GM18519 (cell line): ENCODE results near the gene ADIPOR1.
"Not testable (repeated sequence)": the region's sequence is repeated elsewhere in the genome, so short reads cannot be mapped to it uniquely, and the experiment has no call there.

Experiments
- ATAC-seq: cut with Tn5 transposase; IDR thresholded peaks from one replicate; pipeline ENCODE4 v1.9.1; 2021; ENCODE audit warnings: mild to moderate bottlenecking, moderate library complexity; ENCODE audit not compliant: unreplicated experiment, low FRiP score

ADIPOR1 gene

GRCh38 chr1:202941372-202941771 is 16.7 kb downstream of the ADIPOR1 start:
- no peak for ATAC-seq

GRCh38 chr1:202940561-202940960 is 17.6 kb downstream of the ADIPOR1 start:
- no peak for ATAC-seq

- no peak for ATAC-seq
Measured at GRCh38 chr1:202938287-202938925, 19.7 kb downstream of the ADIPOR1 start.

- not testable (repeated sequence) for ATAC-seq
Measured at GRCh38 chr1:202936409-202936808, 21.7 kb downstream of the ADIPOR1 start.

- ATAC-seq: no peak
Measured at GRCh38 chr1:202935844-202936243, 22.3 kb downstream of the ADIPOR1 start.

GRCh38 chr1:202934755-202935154 is 23.4 kb downstream of the ADIPOR1 start:
- ATAC-seq: no peak

- no peak for ATAC-seq
Measured at GRCh38 chr1:202932476-202932875, 25.6 kb downstream of the ADIPOR1 start.

DNA sequence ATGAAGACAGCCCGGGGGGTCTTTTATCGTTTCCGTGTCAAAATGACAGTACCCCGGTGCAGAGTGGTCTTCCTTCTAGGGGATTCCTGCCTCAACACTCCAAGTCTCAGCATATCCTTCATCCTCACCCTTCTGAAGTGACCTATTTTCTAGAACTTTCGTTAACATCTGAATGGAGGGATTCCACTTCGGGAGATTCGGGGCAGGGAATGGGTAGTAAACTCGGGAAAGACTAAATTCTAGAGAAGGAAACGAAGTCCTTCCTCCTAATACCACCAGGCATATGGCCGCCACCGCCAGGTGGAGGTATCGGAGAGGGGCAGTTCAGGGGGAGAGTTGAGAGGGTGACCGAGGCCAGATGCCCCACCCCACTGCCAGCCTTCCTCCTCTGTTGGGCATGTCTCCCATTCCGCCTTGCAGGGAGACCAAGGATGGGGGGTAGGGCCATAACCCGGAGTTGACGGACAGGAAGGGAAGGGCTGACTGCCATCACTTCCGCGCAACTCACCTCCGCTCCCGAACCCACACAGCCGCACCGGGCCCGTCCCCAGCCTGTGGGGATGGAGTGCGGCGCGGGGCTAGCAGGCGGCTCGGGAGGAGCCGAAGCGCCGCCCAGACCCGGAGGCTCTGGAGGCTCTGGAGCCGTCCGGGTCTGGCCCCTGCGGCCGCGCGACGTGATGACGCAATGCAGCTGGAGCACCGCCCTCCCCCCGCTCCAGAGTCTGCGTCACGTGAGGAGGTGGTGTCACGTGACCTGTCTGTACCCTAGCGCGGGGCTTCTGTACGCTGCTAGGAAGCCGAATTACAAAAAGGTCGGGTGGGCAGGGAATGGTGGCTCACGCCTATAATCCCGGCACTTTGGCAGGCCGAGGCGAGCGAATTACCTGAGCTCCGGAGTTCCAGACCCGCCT is 31.3 kb downstream of the ADIPOR1 start, which contains the start of gene KLHL12:
Gene KLHL12 (minus strand): TSS at position 654 of the 911 bp plus-strand sequence. CDS start 2,072 bp downstream, outside the sequence.
- ATAC-seq: peak; percentile 78

- no peak for ATAC-seq
Measured at GRCh38 chr1:202923533-202923932, 34.6 kb downstream of the ADIPOR1 start.

DNA sequence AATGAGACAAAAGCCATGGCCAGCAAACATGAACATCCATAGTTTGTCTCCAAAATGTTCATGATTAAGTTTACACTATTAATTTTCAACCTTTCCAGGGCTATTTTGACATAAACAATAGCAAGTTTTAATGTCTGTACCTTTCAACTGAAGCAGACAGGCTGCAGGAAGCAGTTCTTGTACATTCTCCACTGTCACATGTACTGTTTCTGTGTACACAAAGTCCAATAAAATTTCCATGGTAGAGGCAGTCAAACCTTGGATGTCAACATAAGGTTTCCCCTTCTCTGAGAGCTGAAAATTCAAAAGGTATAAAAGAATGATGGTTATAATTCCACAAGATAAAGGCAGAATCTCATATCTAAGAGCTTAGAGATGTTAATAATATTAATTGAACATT is 38.5 kb downstream of the ADIPOR1 start:
- ATAC-seq: no peak

DNA sequence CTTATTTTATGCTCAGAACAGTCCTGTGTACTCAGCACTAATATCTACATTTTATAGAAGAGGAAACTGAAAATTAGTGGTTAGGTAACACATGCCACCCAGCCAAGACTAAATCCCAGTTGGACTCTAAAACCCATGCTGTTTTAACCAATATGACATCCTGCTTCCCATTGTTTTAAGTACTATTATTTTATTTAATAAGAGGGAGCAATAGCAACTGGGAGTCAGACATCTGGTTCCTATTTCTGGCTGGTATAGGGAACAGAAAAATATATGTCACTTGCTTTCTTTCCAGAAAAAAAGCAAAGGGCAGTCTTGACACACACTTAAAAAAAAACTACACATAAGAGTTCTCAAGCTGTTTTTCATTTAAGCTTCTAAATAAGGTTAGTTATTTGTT is 43.0 kb downstream of the ADIPOR1 start:
- ATAC-seq: no peak

GRCh38 chr1:202912476-202912875 is 45.6 kb downstream of the ADIPOR1 start:
- not testable (repeated sequence) for ATAC-seq

DNA sequence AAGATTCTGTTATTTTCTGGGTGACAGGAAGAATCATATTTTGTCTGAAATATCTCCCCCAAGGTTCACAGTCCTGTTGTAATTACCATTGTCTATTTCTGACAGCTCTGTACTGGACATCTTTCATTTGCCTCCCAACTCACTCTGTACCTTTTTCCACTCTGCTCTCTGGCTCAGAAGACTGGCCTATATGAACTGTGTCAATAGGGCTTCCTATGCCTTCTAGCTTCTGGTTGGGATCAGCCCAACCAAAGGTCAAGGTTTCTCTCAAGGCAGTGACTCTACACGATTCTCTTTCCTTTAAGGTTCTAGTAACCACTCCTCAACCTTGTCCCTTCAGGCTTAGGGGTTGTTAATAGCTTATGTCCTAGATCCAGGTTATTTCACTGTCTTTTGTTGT is 48.6 kb downstream of the ADIPOR1 start:
- ATAC-seq: no peak

DNA sequence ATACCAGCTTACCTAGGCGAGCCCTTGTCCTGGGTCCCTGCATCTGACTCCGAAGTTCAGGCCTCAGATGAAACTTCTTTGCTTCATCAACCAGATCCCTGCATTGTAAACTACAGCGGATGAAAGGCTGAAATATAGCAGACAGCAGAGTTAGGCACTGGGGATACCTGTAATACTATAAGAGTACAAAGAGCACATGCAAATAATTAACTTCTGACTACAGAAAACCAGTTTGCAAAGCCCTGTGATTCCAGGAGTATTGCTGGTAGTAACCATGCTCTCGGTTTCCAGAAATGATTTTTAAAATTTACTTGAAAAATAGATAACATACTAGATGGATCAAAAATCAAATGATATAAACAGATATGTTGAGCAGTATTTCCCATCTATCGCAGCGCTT is 49.1 kb downstream of the ADIPOR1 start:
- no peak for ATAC-seq

- no peak for ATAC-seq
Measured at GRCh38 chr1:202905331-202905730, 52.8 kb downstream of the ADIPOR1 start.

DNA sequence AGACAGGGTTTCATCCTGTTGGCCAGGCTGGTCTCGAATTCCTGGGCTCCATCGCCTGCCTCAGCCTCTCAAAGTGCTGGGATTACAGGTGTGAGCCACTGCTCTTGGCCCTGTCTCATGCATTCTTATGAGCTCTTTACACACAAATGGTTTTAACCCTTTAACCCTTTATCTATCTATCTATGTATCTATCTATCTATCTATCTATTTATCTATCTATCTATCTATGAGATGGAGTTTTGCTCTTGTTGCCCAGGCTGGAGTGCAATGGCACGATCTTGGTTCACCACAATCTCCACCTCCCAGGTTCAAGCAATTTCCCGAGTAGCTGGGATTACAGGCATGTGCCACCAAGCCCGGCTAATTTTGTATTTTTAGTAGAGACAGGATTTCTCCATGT is 54.3 kb downstream of the ADIPOR1 start:
- not testable (repeated sequence) for ATAC-seq

GRCh38 chr1:202901555-202901954 is 56.6 kb downstream of the ADIPOR1 start:
- ATAC-seq: no peak

- ATAC-seq: no peak
Measured at GRCh38 chr1:202892501-202892900, 65.6 kb downstream of the ADIPOR1 start.
